WI38 (cell line): ENCODE measurements around the gene SHOX.
"Not testable (repeated sequence)": the region's sequence is repeated elsewhere in the genome, so short reads cannot be mapped to it uniquely, and the experiment has no call there.

ENCODE experiments used
- H3K4me3 ChIP-seq: 2 replicates; pipeline ENCODE4 v1.5.1; 2011; ENCODE audit warnings: low read depth, mild to moderate bottlenecking, control low read depth, low read length
- TF ChIP-seq, protein P1 (sequence below): IDR thresholded peaks from 2 replicates; pipeline ENCODE4 v1.5.1; 2012; ENCODE audit warnings: low read depth, mild to moderate bottlenecking, control low read depth, low read length

SHOX gene

DNA sequence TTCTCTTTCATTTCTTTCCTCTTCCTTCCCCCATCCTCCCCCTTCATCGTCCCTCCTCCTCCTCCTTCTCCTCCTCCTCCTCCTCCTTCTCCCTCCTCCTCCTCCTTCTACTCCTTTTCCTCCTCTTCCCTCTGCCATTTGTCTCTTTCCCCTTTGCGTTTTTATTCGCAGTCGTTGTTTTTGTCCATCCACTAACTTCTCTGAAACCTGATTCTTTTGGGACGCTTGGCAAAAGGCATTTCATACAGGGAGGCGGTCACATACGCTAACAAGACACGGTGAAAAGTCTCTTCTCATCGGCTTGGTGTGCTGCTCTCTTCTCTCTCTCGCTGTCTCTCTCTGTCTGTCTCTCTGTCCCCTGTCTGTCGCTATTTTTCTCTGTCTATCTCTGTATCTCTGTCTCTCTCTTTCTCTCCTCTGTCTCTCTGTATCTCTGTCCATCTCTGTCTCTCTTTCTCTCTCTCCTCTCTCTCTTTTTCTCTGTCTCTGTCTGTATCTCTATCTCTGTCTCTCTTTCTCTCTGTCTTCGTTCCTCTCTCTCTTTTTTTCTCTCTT is 5.4 kb upstream of the SHOX start:
- TF ChIP-seq, protein P1, sequence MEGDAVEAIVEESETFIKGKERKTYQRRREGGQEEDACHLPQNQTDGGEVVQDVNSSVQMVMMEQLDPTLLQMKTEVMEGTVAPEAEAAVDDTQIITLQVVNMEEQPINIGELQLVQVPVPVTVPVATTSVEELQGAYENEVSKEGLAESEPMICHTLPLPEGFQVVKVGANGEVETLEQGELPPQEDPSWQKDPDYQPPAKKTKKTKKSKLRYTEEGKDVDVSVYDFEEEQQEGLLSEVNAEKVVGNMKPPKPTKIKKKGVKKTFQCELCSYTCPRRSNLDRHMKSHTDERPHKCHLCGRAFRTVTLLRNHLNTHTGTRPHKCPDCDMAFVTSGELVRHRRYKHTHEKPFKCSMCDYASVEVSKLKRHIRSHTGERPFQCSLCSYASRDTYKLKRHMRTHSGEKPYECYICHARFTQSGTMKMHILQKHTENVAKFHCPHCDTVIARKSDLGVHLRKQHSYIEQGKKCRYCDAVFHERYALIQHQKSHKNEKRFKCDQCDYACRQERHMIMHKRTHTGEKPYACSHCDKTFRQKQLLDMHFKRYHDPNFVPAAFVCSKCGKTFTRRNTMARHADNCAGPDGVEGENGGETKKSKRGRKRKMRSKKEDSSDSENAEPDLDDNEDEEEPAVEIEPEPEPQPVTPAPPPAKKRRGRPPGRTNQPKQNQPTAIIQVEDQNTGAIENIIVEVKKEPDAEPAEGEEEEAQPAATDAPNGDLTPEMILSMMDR, result no peak
- H3K4me3 ChIP-seq, result no peak overlapping the region

DNA sequence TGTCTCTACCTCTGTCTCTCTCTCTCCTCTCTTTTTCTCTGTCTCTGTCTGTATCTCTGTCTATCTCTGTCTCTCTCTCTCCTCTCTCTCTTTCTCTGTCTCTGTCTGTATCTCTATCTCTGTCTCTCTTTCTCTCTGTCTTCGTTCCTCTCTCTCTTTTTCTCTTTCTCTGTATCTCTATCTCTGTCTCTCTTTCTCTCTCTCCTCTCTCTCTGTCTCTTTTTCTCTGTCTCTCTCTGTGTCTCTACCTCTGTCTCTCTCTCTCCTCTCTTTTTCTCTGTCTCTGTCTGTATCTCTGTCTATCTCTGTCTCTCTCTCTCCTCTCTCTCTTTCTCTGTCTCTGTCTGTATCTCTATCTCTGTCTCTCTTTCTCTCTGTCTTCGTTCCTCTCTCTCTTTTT is 4.5 kb upstream of the SHOX start:
- H3K4me3 ChIP-seq, result not testable (repeated sequence)

DNA sequence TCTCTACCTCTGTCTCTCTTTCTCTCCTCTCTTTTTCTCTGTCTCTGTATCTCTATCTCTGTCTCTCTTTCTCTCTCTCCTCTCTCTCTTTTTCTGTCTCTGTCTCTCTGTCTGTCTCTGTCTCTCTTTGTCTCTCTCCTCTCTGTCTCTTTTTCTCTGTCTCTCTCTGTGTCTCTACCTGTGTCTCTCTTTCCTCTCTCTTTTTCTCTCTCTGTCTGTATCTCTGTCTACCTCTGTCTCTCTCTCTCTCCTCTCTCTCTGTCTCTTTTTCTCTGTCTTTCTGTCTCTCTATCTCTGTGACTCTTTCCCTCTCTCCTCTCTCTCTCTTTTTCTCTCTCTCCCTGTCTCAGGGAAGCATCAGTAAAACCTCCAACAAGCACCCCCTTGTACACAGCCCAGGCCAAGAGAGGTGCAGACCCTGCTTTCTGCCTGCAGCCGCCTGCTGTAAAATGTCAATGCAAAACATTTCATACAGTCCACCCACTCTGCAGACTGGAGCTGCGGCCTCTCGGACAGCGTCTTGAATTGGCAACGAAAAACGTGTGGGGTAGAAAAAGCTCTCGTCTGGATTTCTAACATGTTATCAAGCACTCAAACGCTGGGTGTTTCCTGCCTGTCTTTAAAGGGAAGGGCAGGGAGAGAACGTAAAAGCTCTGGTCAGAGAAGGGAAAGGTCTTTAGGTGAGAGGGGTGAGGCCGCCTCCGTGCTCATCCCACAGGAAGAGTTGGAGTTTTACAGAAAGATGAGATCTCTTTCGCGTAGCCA is 3.7 kb upstream of the SHOX start:
- TF ChIP-seq, protein P1, result no peak
- no peak overlapping the region for H3K4me3 ChIP-seq

DNA sequence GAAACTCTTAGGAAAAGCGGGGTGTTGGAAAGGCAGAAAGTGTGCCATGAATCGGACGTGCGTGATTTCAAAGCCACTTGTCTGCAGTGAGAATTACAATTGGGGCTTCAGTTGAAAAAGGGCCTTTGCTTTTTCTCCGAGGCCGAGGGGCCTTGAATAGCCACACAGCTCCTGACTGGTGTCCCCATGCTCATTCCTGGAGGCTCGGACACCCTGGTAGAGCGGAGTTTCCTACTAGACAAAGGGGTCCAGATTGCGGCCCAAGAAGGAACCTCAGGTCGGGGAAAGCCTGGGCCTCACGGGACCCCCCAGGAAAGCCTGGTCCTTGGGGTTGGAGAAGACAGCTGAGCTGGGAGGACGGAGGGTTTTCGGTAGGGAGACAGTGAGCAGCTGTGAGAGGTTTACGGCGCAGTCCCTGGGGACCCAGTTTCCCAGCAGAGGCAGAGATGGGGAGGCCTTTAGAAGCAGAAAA is 3.0 kb upstream of the SHOX start:
- TF ChIP-seq, protein P1, result no peak
- H3K4me3 ChIP-seq, result no peak overlapping the region

DNA sequence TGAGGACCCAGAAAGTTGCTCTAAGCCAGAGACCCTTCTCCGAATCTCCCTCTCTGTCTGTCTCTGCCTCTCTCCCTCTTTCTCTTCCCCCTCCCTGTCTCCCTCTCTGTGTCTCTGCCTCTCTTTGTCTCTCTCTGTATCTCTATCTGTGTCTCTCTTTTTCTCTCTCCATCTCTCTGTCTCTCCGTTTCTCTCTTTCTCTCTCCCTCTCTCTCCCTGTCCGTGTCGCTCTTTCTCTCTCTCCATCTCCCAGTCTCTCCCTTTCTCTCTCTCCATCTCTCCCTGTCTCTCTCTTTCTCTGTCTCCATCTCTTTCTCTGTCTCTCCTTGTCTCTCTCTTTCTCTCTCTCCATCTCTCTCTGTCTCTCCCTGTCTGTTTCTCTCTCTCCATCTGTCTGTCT is 2.6 kb upstream of the SHOX start:
- TF ChIP-seq, protein P1, result no peak
- no peak overlapping the region for H3K4me3 ChIP-seq

DNA sequence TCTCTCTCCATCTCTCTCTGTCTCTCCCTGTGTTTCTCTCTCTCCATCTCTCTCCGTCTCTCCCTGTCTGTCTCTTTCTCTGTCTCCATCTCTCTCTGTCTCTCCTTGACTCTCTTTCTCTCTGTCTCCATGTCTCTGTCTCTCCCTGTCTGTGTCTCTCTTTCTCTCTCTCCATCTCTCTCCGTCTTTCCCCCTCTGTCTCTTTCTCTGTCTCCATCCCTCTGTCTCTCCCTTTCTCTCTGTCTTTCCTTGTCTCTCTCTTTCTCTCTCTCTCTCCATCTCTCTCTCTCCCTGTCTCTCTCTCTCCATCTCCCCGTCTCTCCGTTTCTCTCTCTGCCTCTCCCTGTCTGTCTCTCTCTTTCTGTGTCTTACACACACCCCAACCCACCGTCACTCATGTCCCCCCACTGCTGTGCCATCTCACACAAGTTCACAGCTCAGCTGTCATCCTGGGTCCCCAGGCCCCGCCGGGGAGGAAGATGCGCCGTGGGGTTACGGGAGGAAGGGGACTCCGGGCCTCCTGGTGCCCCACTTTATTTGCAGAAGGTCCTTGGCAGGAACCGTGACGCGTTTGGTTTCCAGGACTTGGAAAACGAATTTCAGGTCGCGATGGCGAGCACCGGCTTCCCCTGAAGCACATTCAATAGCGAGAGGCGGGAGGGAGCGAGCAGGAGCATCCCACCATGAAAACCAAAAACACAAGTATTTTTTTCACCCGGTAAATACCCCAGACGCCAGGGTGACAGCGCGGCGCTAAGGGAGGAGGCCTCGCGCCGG is 1.2 kb upstream of the SHOX start:
- TF ChIP-seq, protein P1, result no peak
- no peak overlapping the region for H3K4me3 ChIP-seq

DNA sequence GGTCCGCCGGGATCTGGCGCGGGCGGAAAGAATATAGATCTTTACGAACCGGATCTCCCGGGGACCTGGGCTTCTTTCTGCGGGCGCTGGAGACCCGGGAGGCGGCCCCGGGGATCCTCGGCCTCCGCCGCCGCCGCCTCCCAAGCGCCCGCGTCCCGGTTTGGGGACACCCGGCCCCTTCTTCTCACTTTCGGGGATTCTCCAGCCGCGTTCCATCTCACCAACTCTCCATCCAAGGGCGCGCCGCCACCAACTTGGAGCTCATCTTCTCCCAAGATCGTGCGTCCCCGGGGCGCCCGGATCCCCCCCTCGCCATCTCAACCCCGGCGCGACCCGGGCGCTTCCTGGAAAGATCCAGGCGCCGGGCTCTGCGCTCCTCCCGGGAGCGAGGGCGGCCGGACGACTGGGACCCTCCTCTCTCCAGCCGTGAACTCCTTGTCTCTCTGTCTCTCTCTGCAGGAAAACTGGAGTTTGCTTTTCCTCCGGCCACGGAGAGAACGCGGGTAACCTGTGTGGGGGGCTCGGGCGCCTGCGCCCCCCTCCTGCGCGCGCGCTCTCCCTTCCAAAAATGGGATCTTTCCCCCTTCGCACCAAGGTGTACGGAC is 482 bp upstream of the SHOX start:
- TF ChIP-seq, protein P1, result no peak
- H3K4me3 ChIP-seq, result no peak overlapping the region
